ENCODE results near the gene NEUROD1.

Gene NEUROD1

GRCh38 chr2:181628590-181629585 is 51.4 kb downstream of the NEUROD1 start:
- TF ChIP-seq REST (IDR thresholded peaks at IDR 0.05; ENCODE audit: insufficient read depth in 1 of 2, low read depth in 2 of 2, low read length in 2 of 2) (no peak), POLR2AphosphoS5 (IDR thresholded peaks at IDR 0.05; ENCODE audit: low read depth, low read length) (no peak), FOXP2 (optimal IDR thresholded peaks at IDR 0.05; ENCODE audit: borderline replicate concordance, extremely low read depth, extremely low read length, insufficient read depth) (no peak), TAF1 (IDR thresholded peaks at IDR 0.05; ENCODE audit: borderline replicate concordance, insufficient read depth, low read length) (no peak), SIN3A (IDR thresholded peaks at IDR 0.05; ENCODE audit: borderline replicate concordance, insufficient read depth, low read length) (no peak)

- TF ChIP-seq POLR2AphosphoS5 (IDR thresholded peaks at IDR 0.05; ENCODE audit: low read depth, low read length) = no peak
- TF ChIP-seq FOXP2 (optimal IDR thresholded peaks at IDR 0.05; ENCODE audit: borderline replicate concordance, extremely low read depth, extremely low read length, insufficient read depth) = no peak
- no peak for TF ChIP-seq TAF1 (IDR thresholded peaks at IDR 0.05; ENCODE audit: borderline replicate concordance, insufficient read depth, low read length)
- TF ChIP-seq SIN3A (IDR thresholded peaks at IDR 0.05; ENCODE audit: borderline replicate concordance, insufficient read depth, low read length) = no peak
- no peak for TF ChIP-seq REST (IDR thresholded peaks at IDR 0.05; ENCODE audit: insufficient read depth in 1 of 2, low read depth in 2 of 2, low read length in 2 of 2)
These were observed 52.8 kb downstream of the NEUROD1 start for GRCh38 chr2:181627545-181627944.

- TF ChIP-seq SIN3A (IDR thresholded peaks at IDR 0.05; ENCODE audit: borderline replicate concordance, insufficient read depth, low read length) (no peak), TAF1 (IDR thresholded peaks at IDR 0.05; ENCODE audit: borderline replicate concordance, insufficient read depth, low read length) (no peak), REST (IDR thresholded peaks at IDR 0.05; ENCODE audit: insufficient read depth in 1 of 2, low read depth in 2 of 2, low read length in 2 of 2) (no peak), FOXP2 (optimal IDR thresholded peaks at IDR 0.05; ENCODE audit: borderline replicate concordance, extremely low read depth, extremely low read length, insufficient read depth) (no peak), POLR2AphosphoS5 (IDR thresholded peaks at IDR 0.05; ENCODE audit: low read depth, low read length) (no peak)
These were observed 53.6 kb downstream of the NEUROD1 start for GRCh38 chr2:181626671-181627070.
